Hepatocyte (in vitro differentiated cells): ENCODE data around the gene SMIM20. TPM values are rescaled to one million over a fixed set of nuclear protein-coding genes. Genes with fewer than 3 reads are reported as not detected.

Experiments used
- DNase-seq: peaks from one replicate; pipeline ENCODE4 v3.0.0-alpha.2; 2016; ENCODE audit warnings: low spot score
- H2AFZ ChIP-seq: fragments of 200-600 bp; sonication (generic); 2 replicates; pipeline ENCODE4 v1.6.0; 2016; ENCODE audit warnings: antibody characterized with exemption, mild to moderate bottlenecking
- H3K27ac ChIP-seq: fragments of 200-600 bp; sonication (generic); 2 replicates; pipeline ENCODE4 v1.5.1; 2016; ENCODE audit warnings: mild to moderate bottlenecking
- H3K27me3 ChIP-seq: fragments of 200-600 bp; sonication (generic); 2 replicates; pipeline ENCODE4 v1.6.1; 2016
- H3K36me3 ChIP-seq: fragments of 200-600 bp; sonication (generic); replicated peaks from 2 replicates; pipeline ENCODE4 v1.5.1; 2016; ENCODE audit warnings: low read depth; ENCODE audit not compliant: insufficient read depth
- H3K4me1 ChIP-seq: fragments of 200-600 bp; sonication (generic); 2 replicates; pipeline ENCODE4 v1.5.1; 2016; ENCODE audit warnings: mild to moderate bottlenecking, moderate library complexity; ENCODE audit not compliant: insufficient read depth
- H3K4me2 ChIP-seq: fragments of 200-600 bp; sonication (generic); 2 replicates; pipeline ENCODE4 v1.6.0; 2016
- H3K4me3 ChIP-seq: fragments of 200-600 bp; sonication (generic); 2 replicates; pipeline ENCODE4 v1.5.1; 2016; ENCODE audit warnings: mild to moderate bottlenecking
- H3K79me2 ChIP-seq: fragments of 200-600 bp; sonication (generic); 2 replicates; pipeline ENCODE4 v1.6.0; 2017; ENCODE audit warnings: mild to moderate bottlenecking
- H3K9me2 ChIP-seq: fragments of 200-600 bp; sonication (generic); replicated peaks from 2 replicates; pipeline ENCODE4 v1.6.0; 2017; ENCODE audit warnings: mild to moderate bottlenecking; ENCODE audit not compliant: insufficient read depth
- H3K9me3 ChIP-seq: fragments of 200-600 bp; sonication (generic); 2 replicates; pipeline ENCODE4 v1.5.1; 2016; ENCODE audit warnings: low read depth, mild to moderate bottlenecking
- H4K20me1 ChIP-seq: fragments of 200-600 bp; sonication (generic); 2 replicates; pipeline ENCODE4 v1.6.0; 2016; ENCODE audit warnings: mild to moderate bottlenecking; ENCODE audit not compliant: insufficient read depth, poor library complexity, severe bottlenecking
- CTCF ChIP-seq: fragments of 200-600 bp; sonication (generic); IDR thresholded peaks from 2 replicates; pipeline ENCODE4 v1.5.1; 2016; ENCODE audit warnings: antibody characterized with exemption, mild to moderate bottlenecking; ENCODE audit not compliant: poor library complexity
- EZH2 ChIP-seq: fragments of 200-600 bp; sonication (generic); IDR thresholded peaks from 2 replicates; pipeline ENCODE4 v1.6.1; 2016; ENCODE audit warnings: antibody characterized with exemption, mild to moderate bottlenecking, borderline replicate concordance
- EZH2phosphoT487 ChIP-seq: fragments of 200-600 bp; sonication (generic); IDR thresholded peaks from one replicate; pipeline ENCODE4 v1.6.1; 2018; ENCODE audit warnings: antibody characterized with exemption, mild to moderate bottlenecking, low read depth, moderate library complexity; ENCODE audit not compliant: unreplicated experiment, severe bottlenecking
- WGBS: methylation state at CpG from one replicate; pipeline ENCODE4 v1.1.6; 2016; ENCODE audit warnings: low lambda C conversion rate; ENCODE audit errors: missing lambda C conversion rate; 5-methylcytosine and 5-hydroxymethylcytosine counted together
- polyA plus RNA-seq: library from polyadenylated mRNA; unstranded; fragments of >200 nt; fragmentation: Nextera tagmentation; extraction: Ambion mirVana; gene quantifications from 2 replicates; pipeline ENCODE4 v1.2.1, GENCODE V29; 2016
- total RNA-seq: library from RNA; depleted of rRNA; stranded (reverse); fragments of >200 nt; gene quantifications from 2 replicates; pipeline ENCODE4 v1.2.3, GENCODE V29; 2014

The SMIM20 gene
- total and polyA plus RNA-seq, 2 experiments from 2014 or later, result 54.5 to 55.8 TPM

GRCh38 chr4:25913056-25913850 is 767 bp upstream of the SMIM20 start:
- Histone ChIP-seq H2AFZ (peak overlapping the region; percentile 85), H3K9me3 (no peaks in the 10 kb centered on the region), H3K9me2 (no peaks in the 10 kb centered on the region), H3K4me3 (peak overlapping the region; percentile 43), H3K4me1 (peaks cover 10% of the 10 kb centered on the region), H3K4me2 (peak overlapping the region; percentile 83), H3K36me3 (no peaks in the 10 kb centered on the region), H3K27me3 (no peaks in the 10 kb centered on the region), H4K20me1 (no peaks in the 10 kb centered on the region), H3K27ac (peak overlapping the region; percentile 78), H3K79me2 (no peaks in the 10 kb centered on the region)
- no peak for DNase-seq
- TF ChIP-seq EZH2phosphoT487 (no peak), CTCF (no peak), EZH2 (no peak)
- 17% methylated on average over 26 of the region's 26 CpGs for WGBS

GRCh38 chr4:25914670-25915352 is 791 bp downstream of the SMIM20 start:
- peaks cover 13% of the 10 kb centered on the region for H3K4me1 ChIP-seq
- no peaks in the 10 kb centered on the region for H3K36me3 ChIP-seq
- H3K27me3 ChIP-seq, result no peaks in the 10 kb centered on the region
- peak overlapping the region; percentile 79 for H3K4me2 ChIP-seq
- H4K20me1 ChIP-seq, result no peaks in the 10 kb centered on the region
- no peaks in the 10 kb centered on the region for H3K9me3 ChIP-seq
- DNase-seq, result no peak
- H3K4me3 ChIP-seq, result peak overlapping the region; percentile 30
- H3K9me2 ChIP-seq, result no peaks in the 10 kb centered on the region
- no peaks in the 10 kb centered on the region for H3K79me2 ChIP-seq
- peak overlapping the region; percentile 80 for H3K27ac ChIP-seq
- peak overlapping the region; percentile 69 for H2AFZ ChIP-seq
- 69% methylated on average over 8 of the region's 8 CpGs for WGBS
- no peak for TF ChIP-seq EZH2phosphoT487
- no peak for TF ChIP-seq CTCF
- no peak for TF ChIP-seq EZH2

- Histone ChIP-seq H3K9me2 (no peaks in the 10 kb centered on the region), H3K9me3 (no peaks in the 10 kb centered on the region), H2AFZ (no peak overlapping the region), H3K4me1 (peaks cover 13% of the 10 kb centered on the region), H3K79me2 (no peaks in the 10 kb centered on the region), H3K27me3 (no peaks in the 10 kb centered on the region), H4K20me1 (no peaks in the 10 kb centered on the region), H3K4me3 (no peak overlapping the region), H3K36me3 (no peaks in the 10 kb centered on the region), H3K27ac (no peak overlapping the region), H3K4me2 (peak overlapping the region; percentile 79)
- TF ChIP-seq EZH2phosphoT487, result no peak
- no peak for TF ChIP-seq CTCF
- TF ChIP-seq EZH2, result no peak
- WGBS, result 90% methylated on average over 12 of the region's 12 CpGs
- no peak for DNase-seq
Observed at GRCh38 chr4:25915353-25915705, 1.3 kb downstream of the SMIM20 start.
